Measurements from ENCODE around the gene RBM47.

DNA sequence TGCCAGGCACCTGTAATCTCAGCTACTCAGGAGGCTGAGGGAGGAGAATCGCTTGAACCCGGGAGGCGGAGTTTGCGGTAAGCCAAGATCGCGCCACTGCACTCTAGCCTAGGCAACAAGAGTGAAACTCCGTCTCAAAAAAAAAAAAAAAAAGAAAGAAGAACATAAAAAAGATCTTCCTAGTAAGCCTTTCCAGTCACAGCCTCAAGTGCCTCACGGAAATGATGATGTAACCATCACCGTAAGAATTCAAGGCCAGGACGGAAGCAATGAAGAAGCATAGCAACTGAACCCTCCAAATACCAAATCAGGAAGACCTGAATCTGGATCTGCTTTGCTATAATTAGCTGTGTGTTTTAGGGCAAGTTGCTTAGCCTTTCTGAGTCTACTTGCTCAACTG is 28.8 kb downstream of the RBM47 start:
- TF ChIP-seq, protein P1, sequence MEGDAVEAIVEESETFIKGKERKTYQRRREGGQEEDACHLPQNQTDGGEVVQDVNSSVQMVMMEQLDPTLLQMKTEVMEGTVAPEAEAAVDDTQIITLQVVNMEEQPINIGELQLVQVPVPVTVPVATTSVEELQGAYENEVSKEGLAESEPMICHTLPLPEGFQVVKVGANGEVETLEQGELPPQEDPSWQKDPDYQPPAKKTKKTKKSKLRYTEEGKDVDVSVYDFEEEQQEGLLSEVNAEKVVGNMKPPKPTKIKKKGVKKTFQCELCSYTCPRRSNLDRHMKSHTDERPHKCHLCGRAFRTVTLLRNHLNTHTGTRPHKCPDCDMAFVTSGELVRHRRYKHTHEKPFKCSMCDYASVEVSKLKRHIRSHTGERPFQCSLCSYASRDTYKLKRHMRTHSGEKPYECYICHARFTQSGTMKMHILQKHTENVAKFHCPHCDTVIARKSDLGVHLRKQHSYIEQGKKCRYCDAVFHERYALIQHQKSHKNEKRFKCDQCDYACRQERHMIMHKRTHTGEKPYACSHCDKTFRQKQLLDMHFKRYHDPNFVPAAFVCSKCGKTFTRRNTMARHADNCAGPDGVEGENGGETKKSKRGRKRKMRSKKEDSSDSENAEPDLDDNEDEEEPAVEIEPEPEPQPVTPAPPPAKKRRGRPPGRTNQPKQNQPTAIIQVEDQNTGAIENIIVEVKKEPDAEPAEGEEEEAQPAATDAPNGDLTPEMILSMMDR (IDR thresholded peaks at IDR 0.05; ENCODE audit: insufficient read depth, low read length, poor library complexity, severe bottlenecking) = no peak
- no peak for TF ChIP-seq EZH2phosphoT487 (conservative IDR thresholded peaks at IDR 0.05; ENCODE audit: low read length)
